Activated naive CD4-positive, alpha-beta T cell treated with anti-CD3 and anti-CD28 coated beads for 36 hours (primary cell): ENCODE data around the gene MATR3. TPM values are rescaled to one million over a fixed set of nuclear protein-coding genes. Genes with fewer than 3 reads are reported as not detected.
"Not testable (repeated sequence)": the region's sequence is repeated elsewhere in the genome, so short reads cannot be mapped to it uniquely, and the experiment has no call there.

Experiments used
- CTCF ChIA-PET: fragments of 350-600 bp; sonication (Branson Sonifier 250); formaldehyde crosslinking; loops from one replicate; lab custom pipeline; 2021; ENCODE audit warnings: antibody characterized with exemption; lab: Charles Lee
- DNase-seq: peaks from one replicate; pipeline ENCODE4 v3.0.0-alpha.2; 2020
- H3K27ac Mint-ChIP-seq: one replicate; pipeline ENCODE4 v1.8.0; 2021; ENCODE audit warnings: mild to moderate bottlenecking, mixed read lengths
- H3K27me3 Mint-ChIP-seq: one replicate; pipeline ENCODE4 v1.8.0; 2021; ENCODE audit warnings: low read depth, mixed read lengths
- H3K36me3 Mint-ChIP-seq: one replicate; pipeline ENCODE4 v1.8.0; 2021; ENCODE audit warnings: low read depth, mixed read lengths
- H3K4me1 Mint-ChIP-seq: one replicate; pipeline ENCODE4 v1.8.0; 2021; ENCODE audit warnings: low read depth, mixed read lengths
- H3K4me3 Mint-ChIP-seq: one replicate; pipeline ENCODE4 v1.8.0; 2021; ENCODE audit warnings: mild to moderate bottlenecking, moderate library complexity, mixed read lengths
- H3K9me3 Mint-ChIP-seq: one replicate; pipeline ENCODE4 v1.8.0; 2021; ENCODE audit warnings: mixed read lengths
- intact Hi-C: fragments of 100-400 bp; cut with micrococcal nuclease; formaldehyde crosslinking; loops from one replicate; pipeline ENCODE4 v1.15.1; 2023
- total RNA-seq, 2 experiments: library from RNA; stranded (reverse); gene quantifications; one replicate each; pipeline ENCODE4 v1.2.3, GENCODE V29; 2021

The MATR3 gene
- total RNA-seq, 2 experiments from 2014 or later = 137 to 164 TPM

DNA sequence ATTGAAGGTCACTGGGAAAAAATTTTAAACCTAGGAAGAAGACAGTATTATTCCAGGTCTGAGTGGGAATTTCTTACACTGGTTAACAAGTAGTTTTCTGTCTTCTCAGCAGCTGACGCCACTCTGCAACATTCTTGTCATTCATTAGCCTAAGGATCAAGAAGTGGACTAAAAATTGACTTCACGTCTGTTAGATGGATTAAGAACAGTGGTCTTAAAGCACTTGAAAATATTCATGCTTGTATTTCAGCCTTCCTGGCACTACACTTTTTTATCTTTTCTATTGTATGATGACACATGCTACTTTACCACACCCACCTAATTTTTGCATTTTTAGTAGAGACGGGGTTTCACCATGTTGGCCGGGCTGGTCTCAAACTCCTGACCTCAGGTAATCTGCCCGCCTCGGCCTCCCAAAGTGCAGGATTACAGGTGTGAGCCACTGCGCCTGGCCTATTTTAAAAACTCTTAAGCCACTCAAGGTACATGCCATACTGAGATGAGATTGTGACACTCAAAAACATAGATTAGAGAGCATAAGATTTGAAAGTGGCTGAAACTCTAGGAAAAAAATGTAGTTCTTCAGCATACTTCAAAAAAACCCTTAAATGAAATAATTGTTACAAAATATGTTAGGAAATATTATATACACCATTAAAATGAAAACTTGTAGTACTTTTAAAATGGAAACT, 8.4 kb downstream of the MATR3 start:
- intact Hi-C loops = loop anchor here (1.0 kb wide), 1 partner anchor 9 kb away; the partner anchor contains the start of gene MATR3
- Mint-ChIP-seq H3K36me3 (peaks cover 16% of the 10 kb centered on the region), H3K27ac (peak overlapping the region; percentile 76), H3K27me3 (no peaks in the 10 kb centered on the region), H3K4me3 (no peak overlapping the region), H3K9me3 (no peaks in the 10 kb centered on the region), H3K4me1 (peaks cover 89% of the 10 kb centered on the region)
- no peak for DNase-seq
- CTCF ChIA-PET = interaction anchor here (0.6 to 1.4 kb wide), 2 partner anchors 30 to 754 kb away, joined by 3 to 4 read pairs; no protein-coding TSS in a partner anchor

DNA sequence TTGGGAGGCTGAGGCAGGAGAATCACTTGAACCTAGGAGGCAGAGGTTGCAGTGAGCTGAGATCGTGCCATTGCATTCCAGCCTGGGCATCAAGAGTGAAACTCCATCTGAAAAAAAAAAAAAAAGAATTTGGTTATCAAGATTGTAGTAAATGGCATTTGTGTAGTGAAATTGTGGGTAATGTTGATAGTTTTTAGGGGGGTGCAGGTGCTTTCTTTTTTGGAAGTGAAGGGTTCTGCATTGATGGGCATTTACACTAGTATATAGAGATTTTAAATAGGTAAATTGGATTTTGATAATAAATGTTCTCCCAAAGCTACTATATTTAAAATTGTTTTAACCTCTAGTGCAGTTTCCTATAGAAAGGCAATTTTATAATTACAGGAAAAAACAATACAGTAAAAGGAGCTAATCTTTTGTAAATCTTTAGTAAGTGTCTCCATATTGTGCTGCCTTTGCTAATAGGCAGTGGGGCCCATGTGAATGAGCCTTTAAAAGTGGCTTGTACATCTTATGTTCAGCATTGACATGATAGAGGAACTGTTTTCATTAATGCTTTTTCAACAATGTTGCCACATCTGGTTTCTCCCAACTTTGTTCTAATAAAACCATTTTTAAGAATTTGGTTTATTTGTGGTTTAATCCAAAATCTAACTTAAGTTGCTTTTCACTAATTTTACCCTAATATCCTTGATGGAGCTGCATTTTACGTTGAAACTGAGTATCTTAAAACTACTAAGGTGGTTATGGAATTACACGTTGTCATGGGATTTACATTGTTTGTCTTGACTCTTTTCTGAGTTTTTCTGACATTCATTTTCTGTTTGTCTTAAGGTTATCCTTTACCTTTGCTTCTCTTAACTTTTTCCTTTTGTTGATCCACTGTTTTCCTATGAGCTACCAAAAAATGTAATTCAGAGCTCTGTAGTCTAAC, 11.1 kb downstream of the MATR3 start:
- Mint-ChIP-seq H3K36me3 (peaks cover 14% of the 10 kb centered on the region), H3K4me1 (peaks cover 88% of the 10 kb centered on the region), H3K27me3 (no peaks in the 10 kb centered on the region), H3K4me3 (no peak overlapping the region), H3K27ac (peak overlapping the region; percentile 67), H3K9me3 (no peaks in the 10 kb centered on the region)
- intact Hi-C loops = no loop called here
- CTCF ChIA-PET = interaction anchor here (0.6 to 1.3 kb wide), 2 partner anchors 64 to 688 kb away, joined by 3 read pairs; no protein-coding TSS in a partner anchor
- DNase-seq = no peak

DNA sequence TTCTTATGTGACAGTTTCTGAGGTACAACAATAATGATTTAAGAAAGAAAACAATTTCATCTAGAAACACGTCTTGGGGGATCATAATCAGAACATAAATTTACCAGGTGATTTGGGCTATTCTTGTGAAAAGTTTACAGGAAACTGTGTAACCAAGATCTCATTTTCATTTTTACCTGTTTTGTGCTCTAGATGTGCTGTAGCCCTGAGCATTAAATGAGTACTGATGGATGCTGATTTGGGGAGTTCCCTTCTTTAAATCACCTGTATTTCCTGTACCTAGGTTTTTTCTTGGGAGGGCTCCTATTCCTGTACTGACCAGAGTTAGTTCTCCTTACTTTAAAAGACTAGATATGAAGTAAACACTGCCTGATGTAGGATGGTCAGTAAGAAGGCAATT, 12.7 kb downstream of the MATR3 start:
- intact Hi-C loops = loop anchor here (1.0 kb wide), 2 partner anchors 13 to 109 kb away; partner anchors contain the start of gene MATR3
- H3K27me3 Mint-ChIP-seq = no peaks in the 10 kb centered on the region
- peak overlapping the region; percentile 76 for H3K27ac Mint-ChIP-seq
- no peaks in the 10 kb centered on the region for H3K9me3 Mint-ChIP-seq
- no peak for DNase-seq
- H3K4me3 Mint-ChIP-seq = no peak overlapping the region
- H3K36me3 Mint-ChIP-seq = peaks cover 15% of the 10 kb centered on the region
- CTCF ChIA-PET = interaction anchor here (1.5 kb wide), 1 partner anchor 36 kb away, joined by 4 read pairs; the partner anchor contains the start of gene PAIP2
- H3K4me1 Mint-ChIP-seq = peaks cover 90% of the 10 kb centered on the region

DNA sequence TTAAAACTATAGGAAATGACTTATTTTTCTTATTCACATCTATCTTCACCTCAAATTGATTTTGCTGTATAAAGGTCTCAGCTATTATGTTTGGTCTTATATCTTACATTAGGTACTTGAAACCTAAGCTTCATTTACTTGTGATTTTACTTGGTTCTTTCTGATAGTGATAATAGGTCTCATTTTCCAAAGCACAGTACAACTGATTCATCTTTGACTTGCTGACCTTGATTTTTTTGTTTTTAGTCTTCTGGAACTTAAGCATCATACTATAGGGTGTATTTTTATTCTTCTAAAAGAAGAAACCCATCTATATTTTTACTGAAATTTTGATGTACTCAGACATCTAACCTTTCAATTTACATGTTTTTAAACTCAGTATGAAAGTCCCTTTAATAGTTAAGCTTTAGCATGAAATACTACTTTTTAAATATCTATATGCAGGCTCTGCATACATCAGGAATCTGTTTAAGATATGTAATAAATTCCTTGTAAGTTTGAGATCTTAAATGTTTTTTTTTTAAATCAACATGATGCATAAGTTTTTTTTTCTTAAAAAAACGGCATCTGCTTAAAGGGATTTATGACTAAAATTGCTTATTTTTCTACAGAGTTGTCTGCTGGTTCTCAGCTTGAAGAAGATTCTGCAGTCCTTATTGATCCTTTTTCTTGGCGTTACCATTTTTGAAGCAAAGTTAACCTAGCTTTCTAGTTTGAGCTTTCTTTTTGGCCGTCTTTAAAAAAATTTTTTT, 13.3 kb downstream of the MATR3 start:
- CTCF ChIA-PET = interaction anchor here (0.6 to 1.5 kb wide), 2 partner anchors 30 to 35 kb away, joined by 3 to 4 read pairs; partner anchors contain the start of gene PAIP2
- DNase-seq = no peak
- no peaks in the 10 kb centered on the region for H3K27me3 Mint-ChIP-seq
- peak overlapping the region; percentile 76 for H3K27ac Mint-ChIP-seq
- H3K4me1 Mint-ChIP-seq = peaks cover 88% of the 10 kb centered on the region
- H3K36me3 Mint-ChIP-seq = peaks cover 13% of the 10 kb centered on the region
- H3K9me3 Mint-ChIP-seq = no peaks in the 10 kb centered on the region
- intact Hi-C loops = loop anchor here (1.0 kb wide), 2 partner anchors 14 to 108 kb away; partner anchors contain the start of gene MATR3
- no peak overlapping the region for H3K4me3 Mint-ChIP-seq

DNA sequence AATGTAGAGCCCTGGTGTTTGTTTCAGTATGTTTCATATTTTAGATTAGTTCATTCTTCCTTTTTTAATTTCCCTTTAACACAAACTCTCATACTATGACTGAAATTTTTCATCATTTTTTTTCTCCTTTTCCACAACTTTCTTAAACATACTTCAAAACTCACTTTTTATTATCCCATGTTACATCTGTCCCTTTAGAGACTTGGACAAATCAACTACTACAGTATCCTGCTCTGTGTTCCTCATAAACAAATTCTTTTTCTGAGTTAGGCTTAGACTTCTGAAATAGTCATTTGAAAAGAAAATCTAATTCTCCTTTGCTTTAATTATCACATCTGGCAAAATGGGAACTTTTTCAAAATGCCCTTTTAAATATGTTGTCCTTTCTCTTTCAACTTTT, 15.3 kb downstream of the MATR3 start:
- Mint-ChIP-seq H3K27me3 (no peaks in the 10 kb centered on the region), H3K27ac (peak overlapping the region; percentile 55), H3K4me3 (no peak overlapping the region), H3K4me1 (peaks cover 86% of the 10 kb centered on the region), H3K9me3 (no peaks in the 10 kb centered on the region), H3K36me3 (peaks cover 13% of the 10 kb centered on the region)
- DNase-seq = no peak
- CTCF ChIA-PET = no interaction called here
- intact Hi-C loops = no loop called here

DNA sequence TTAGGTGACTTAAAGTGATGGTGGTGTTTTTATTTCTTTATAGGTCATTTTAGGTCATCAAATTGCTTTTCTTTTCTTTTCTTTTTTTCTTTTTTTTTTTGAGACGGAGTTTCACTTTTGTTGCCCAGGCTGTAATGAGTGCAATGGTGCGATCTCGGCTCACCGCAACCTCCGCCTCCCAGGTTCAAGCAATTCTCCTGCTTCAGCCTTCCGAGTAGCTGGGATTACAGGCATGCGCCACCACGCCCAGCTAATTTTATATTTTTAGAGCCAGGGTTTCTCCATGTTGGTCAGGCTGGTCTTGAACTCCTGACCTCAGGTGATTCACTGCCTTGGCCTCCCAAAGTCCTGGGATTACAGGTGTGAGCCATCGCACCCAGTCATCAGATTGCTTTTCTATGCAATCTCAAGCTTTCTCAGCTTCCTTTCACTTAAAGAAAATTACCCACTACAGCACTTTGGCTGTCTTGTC, 17.2 kb downstream of the MATR3 start:
- H3K9me3 Mint-ChIP-seq, H3K4me3 Mint-ChIP-seq, intact Hi-C loops, H3K27me3 Mint-ChIP-seq: not testable (repeated sequence)
- peak overlapping the region; percentile 67 for H3K27ac Mint-ChIP-seq
- CTCF ChIA-PET = interaction anchor here (0.8 kb wide), 1 partner anchor 454 kb away, joined by 6 read pairs; no protein-coding TSS in a partner anchor
- peak; percentile 37 for DNase-seq
- peaks cover 79% of the 10 kb centered on the region for H3K4me1 Mint-ChIP-seq
- peaks cover 25% of the 10 kb centered on the region for H3K36me3 Mint-ChIP-seq

DNA sequence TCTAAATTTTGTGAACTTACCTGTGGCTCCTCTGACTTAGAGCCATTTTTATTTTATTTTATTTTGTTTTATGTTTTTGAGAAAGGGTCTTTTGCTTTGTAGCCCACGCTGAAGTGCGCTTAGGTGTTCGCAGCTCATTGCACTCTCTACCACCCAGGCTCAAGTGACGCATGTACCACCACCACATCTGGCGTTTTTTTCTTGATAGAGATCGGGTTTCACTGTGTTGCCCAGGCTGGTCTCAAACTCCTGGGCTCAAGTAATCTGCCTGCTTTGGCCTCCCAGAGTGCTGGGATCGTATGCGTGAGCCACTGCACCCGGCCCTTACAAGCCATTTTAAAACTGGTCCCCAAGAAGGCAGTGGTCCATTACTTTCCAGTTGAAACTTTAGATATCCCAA, 18.5 kb downstream of the MATR3 start:
- Mint-ChIP-seq H3K27ac (peak overlapping the region; percentile 13), H3K27me3 (no peaks in the 10 kb centered on the region), H3K4me3 (no peak overlapping the region), H3K9me3 (no peaks in the 10 kb centered on the region), H3K4me1 (peaks cover 68% of the 10 kb centered on the region), H3K36me3 (peaks cover 32% of the 10 kb centered on the region)
- CTCF ChIA-PET = interaction anchor here (0.6 to 1.0 kb wide), 3 partner anchors 260 to 764 kb away, joined by 3 to 4 read pairs (median 3); no protein-coding TSS in a partner anchor
- no peak for DNase-seq
- intact Hi-C loops = no loop called here

DNA sequence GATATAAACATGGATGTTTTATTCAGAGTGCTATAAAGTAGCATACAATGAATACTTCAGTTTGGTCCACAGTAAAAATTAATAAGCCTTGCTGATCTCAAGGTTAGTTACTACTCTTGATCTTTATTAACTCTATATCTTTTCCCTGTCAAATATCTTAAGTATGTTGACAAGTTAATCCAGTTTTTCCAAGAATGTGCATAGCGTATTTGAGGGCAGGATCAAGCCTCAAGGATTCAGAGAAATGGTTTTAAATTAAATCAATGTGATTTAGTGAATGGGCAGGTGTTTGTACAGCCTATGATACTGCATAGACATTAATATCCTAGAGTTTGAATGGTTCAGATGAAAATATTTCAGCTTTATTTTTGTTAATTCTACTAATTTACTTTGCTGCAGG, 20.7 kb downstream of the MATR3 start:
- peaks cover 30% of the 10 kb centered on the region for H3K36me3 Mint-ChIP-seq
- no peak overlapping the region for H3K4me3 Mint-ChIP-seq
- DNase-seq = no peak
- CTCF ChIA-PET = no interaction called here
- H3K27me3 Mint-ChIP-seq = no peaks in the 10 kb centered on the region
- H3K27ac Mint-ChIP-seq = no peak overlapping the region
- H3K9me3 Mint-ChIP-seq = no peaks in the 10 kb centered on the region
- H3K4me1 Mint-ChIP-seq = peaks cover 46% of the 10 kb centered on the region
- intact Hi-C loops = no loop called here

DNA sequence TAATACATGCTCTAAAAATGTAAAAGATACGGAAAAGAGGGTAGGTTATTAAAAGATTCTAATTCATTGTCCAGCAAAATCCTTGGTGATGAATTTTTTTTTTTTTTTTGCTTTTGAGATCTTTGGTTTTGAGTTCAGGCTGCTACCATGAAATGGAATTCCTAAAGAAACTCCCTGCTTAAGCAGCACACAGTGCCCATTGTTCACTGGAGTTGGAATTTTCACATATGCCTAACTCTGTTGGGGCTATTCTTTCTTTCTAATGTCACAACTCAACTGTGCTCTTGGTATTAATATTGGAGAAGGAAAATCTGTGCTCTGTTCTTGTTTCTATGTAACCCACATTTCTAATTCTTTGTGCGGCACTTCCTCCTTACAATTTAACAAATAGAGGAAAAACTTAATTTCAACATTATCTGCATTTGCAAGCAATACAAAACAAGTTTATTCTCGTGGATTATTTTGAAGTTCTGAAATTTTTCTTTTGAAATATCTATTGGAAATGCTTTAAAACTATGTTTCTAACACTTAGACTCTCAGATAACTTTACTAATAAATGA, 21.6 kb downstream of the MATR3 start:
- Mint-ChIP-seq H3K36me3 (peaks cover 27% of the 10 kb centered on the region), H3K4me3 (no peak overlapping the region), H3K27ac (no peak overlapping the region), H3K4me1 (peaks cover 38% of the 10 kb centered on the region), H3K9me3 (no peaks in the 10 kb centered on the region), H3K27me3 (no peaks in the 10 kb centered on the region)
- CTCF ChIA-PET = interaction anchor here (0.9 kb wide), 1 partner anchor 34 kb away, joined by 4 read pairs; no protein-coding TSS in a partner anchor
- no peak for DNase-seq
- intact Hi-C loops = no loop called here

DNA sequence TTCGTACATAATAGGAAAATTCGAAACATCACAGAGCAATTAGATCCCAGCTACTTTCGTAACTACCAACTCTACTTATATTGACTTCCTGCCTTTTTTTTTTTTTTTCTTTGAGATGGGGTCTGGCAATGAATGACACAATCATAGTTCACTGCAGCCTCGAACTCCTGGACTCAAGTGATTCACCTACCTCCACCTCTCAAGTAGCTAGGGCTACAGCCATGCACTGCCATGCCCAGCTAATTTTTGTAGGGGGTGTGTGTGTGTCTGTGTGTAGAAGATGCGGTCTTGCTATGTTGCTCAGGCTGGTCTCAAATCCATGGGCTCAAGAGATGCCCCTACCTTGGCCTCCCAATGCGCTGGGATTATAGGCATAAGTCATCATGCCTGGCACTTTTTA, 42.3 kb downstream of the MATR3 start:
- intact Hi-C loops = no loop called here
- Mint-ChIP-seq H3K27ac (peak overlapping the region; percentile 65), H3K9me3 (no peaks in the 10 kb centered on the region), H3K4me1 (peaks cover 23% of the 10 kb centered on the region), H3K4me3 (no peak overlapping the region), H3K27me3 (no peaks in the 10 kb centered on the region), H3K36me3 (peaks cover 9% of the 10 kb centered on the region)
- CTCF ChIA-PET = interaction anchor here (0.6 kb wide), 2 partner anchors 142 to 398 kb away, joined by 3 to 4 read pairs; no protein-coding TSS in a partner anchor
- peak; percentile 18 for DNase-seq

DNA sequence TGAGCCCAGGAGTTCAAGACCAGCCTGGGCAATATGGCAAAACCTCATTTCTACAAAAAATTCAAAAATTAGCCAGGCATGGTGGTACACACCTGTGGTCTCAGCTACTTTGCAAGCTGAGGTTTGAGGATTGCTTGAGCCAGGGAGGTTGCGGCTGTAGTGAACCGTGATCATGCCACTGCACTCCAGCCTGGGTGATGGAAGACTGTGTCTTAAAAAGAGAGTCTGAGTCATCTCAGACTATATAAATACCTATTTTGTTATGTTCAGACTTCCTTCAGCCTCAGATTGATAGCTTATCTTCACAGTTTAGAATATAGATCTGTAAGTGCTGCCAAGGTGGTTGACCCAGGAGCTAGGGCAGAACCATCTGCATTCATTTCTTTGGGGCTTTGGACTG, 46.5 kb downstream of the MATR3 start:
- CTCF ChIA-PET = interaction anchor here (2.9 kb wide), 1 partner anchor 64 kb away, joined by 14 read pairs; no protein-coding TSS in a partner anchor
- H3K4me3 Mint-ChIP-seq = no peak overlapping the region
- intact Hi-C loops = no loop called here
- H3K36me3 Mint-ChIP-seq = peaks cover 2% of the 10 kb centered on the region
- H3K4me1 Mint-ChIP-seq = peaks cover 53% of the 10 kb centered on the region
- H3K27me3 Mint-ChIP-seq = no peaks in the 10 kb centered on the region
- DNase-seq = no peak
- no peak overlapping the region for H3K27ac Mint-ChIP-seq
- no peaks in the 10 kb centered on the region for H3K9me3 Mint-ChIP-seq
